Activated CD8-positive, alpha-beta memory T cell treated with anti-CD3 and anti-CD28 coated beads, Interleukin-2, amount 50 U/mL, for 4 hours (primary cell): ENCODE measurements around the gene HABP2.

Experiments
- DNase-seq: peaks from one replicate; pipeline ENCODE4 v3.0.0-alpha.2; 2020

Gene HABP2

GRCh38 chr10:113527211-113527906, 25.5 kb upstream of the HABP2 start:
- no peak for DNase-seq

GRCh38 chr10:113528876-113529275, 24.0 kb upstream of the HABP2 start:
- DNase-seq: no peak

- no peak for DNase-seq
Measured at GRCh38 chr10:113529575-113529974, 23.3 kb upstream of the HABP2 start.

- no peak for DNase-seq
Measured at GRCh38 chr10:113530476-113530875, 22.4 kb upstream of the HABP2 start.

- no peak for DNase-seq
Measured at GRCh38 chr10:113532724-113533123, 20.1 kb upstream of the HABP2 start.

- DNase-seq: no peak
Measured at GRCh38 chr10:113533801-113534200, 19.1 kb upstream of the HABP2 start.

GRCh38 chr10:113534423-113534822, 18.4 kb upstream of the HABP2 start:
- no peak for DNase-seq

- no peak for DNase-seq
Measured at GRCh38 chr10:113537672-113538071, 15.2 kb upstream of the HABP2 start.

GRCh38 chr10:113538151-113538550, 14.7 kb upstream of the HABP2 start:
- no peak for DNase-seq

GRCh38 chr10:113539789-113540188, 13.1 kb upstream of the HABP2 start:
- no peak for DNase-seq

- no peak for DNase-seq
Measured at GRCh38 chr10:113540845-113541548, 11.9 kb upstream of the HABP2 start.

- DNase-seq: no peak
Measured at GRCh38 chr10:113541549-113541927, 11.3 kb upstream of the HABP2 start.

- DNase-seq: no peak
Measured at GRCh38 chr10:113543107-113543955, 9.5 kb upstream of the HABP2 start.

GRCh38 chr10:113544392-113544791, 8.5 kb upstream of the HABP2 start:
- DNase-seq: no peak

- DNase-seq: no peak
Measured at GRCh38 chr10:113547426-113547825, 5.4 kb upstream of the HABP2 start.

- no peak for DNase-seq
Measured at GRCh38 chr10:113549856-113550255, 3.0 kb upstream of the HABP2 start.

GRCh38 chr10:113550365-113550764, 2.5 kb upstream of the HABP2 start:
- DNase-seq: no peak

- no peak for DNase-seq
Measured at GRCh38 chr10:113552014-113552413, 839 bp upstream of the HABP2 start.

- DNase-seq: no peak
Measured at GRCh38 chr10:113553149-113553548, 296 bp downstream of the HABP2 start.

GRCh38 chr10:113554214-113554613, 1.4 kb downstream of the HABP2 start:
- no peak for DNase-seq

- no peak for DNase-seq
Measured at GRCh38 chr10:113555245-113555644, 2.4 kb downstream of the HABP2 start.

- DNase-seq: no peak
Measured at GRCh38 chr10:113555751-113556150, 2.9 kb downstream of the HABP2 start.

GRCh38 chr10:113557424-113557862, 4.6 kb downstream of the HABP2 start:
- DNase-seq: no peak

- no peak for DNase-seq
Measured at GRCh38 chr10:113557903-113558321, 5.1 kb downstream of the HABP2 start.
